Calu3 (cell line): ENCODE measurements around the gene MBNL2. TPM values are rescaled to one million over a fixed set of nuclear protein-coding genes. Genes with fewer than 3 reads are reported as not detected.

Source experiments
- BruUV-seq: library from RNA; stranded (reverse); fragments of 400-500 nt; replicated peaks from 2 replicates; lab custom pipeline; 2021; lab: Mats Ljungman, UMichigan
- CTCF ChIA-PET: fragments of 300-600 bp; sonication (Branson Sonifier 250); formaldehyde crosslinking; loops from one replicate; lab custom pipeline; 2022; ENCODE audit warnings: antibody characterized with exemption; lab: Charles Lee
- DNase-seq: peaks from one replicate; pipeline ENCODE4 v3.0.0; 2022
- H3K27ac Mint-ChIP-seq: one replicate; pipeline ENCODE4 v1.8.0; 2022; ENCODE audit warnings: mixed read lengths; ENCODE audit not compliant: unreplicated experiment
- H3K27me3 Mint-ChIP-seq: one replicate; pipeline ENCODE4 v1.8.0; 2022; ENCODE audit warnings: mixed read lengths; ENCODE audit not compliant: unreplicated experiment
- H3K36me3 Mint-ChIP-seq: one replicate; pipeline ENCODE4 v1.8.0; 2022; ENCODE audit warnings: mild to moderate bottlenecking, moderate library complexity, mixed read lengths; ENCODE audit not compliant: insufficient read depth, unreplicated experiment
- H3K4me1 Mint-ChIP-seq: one replicate; pipeline ENCODE4 v1.8.0; 2022; ENCODE audit warnings: mild to moderate bottlenecking, low read depth, mixed read lengths; ENCODE audit not compliant: unreplicated experiment
- H3K4me3 Mint-ChIP-seq: one replicate; pipeline ENCODE4 v1.8.0; 2022; ENCODE audit warnings: mild to moderate bottlenecking, low read depth, moderate library complexity, mixed read lengths; ENCODE audit not compliant: unreplicated experiment
- H3K9me3 Mint-ChIP-seq: one replicate; pipeline ENCODE4 v1.8.0; 2022; ENCODE audit warnings: low read depth, mixed read lengths; ENCODE audit not compliant: unreplicated experiment
- intact Hi-C: fragments of 100-400 bp; cut with micrococcal nuclease; formaldehyde crosslinking; loops from one replicate; pipeline ENCODE4 v1.10.0; 2022; ENCODE audit not compliant: unreplicated experiment
- total RNA-seq: library from RNA; stranded (reverse); gene quantifications from 2 replicates; pipeline ENCODE4 v1.2.3, GENCODE V29; 2022
- TF ChIP-seq, protein P1 (sequence below): fragments of 200-600 bp; IDR thresholded peaks from one replicate; pipeline ENCODE4 v1.8.0; 2022; ENCODE audit warnings: antibody characterized with exemption; ENCODE audit not compliant: unreplicated experiment

The MBNL2 gene
- total RNA-seq, 1 experiment from 2014 or later, result 37.1 TPM

DNA sequence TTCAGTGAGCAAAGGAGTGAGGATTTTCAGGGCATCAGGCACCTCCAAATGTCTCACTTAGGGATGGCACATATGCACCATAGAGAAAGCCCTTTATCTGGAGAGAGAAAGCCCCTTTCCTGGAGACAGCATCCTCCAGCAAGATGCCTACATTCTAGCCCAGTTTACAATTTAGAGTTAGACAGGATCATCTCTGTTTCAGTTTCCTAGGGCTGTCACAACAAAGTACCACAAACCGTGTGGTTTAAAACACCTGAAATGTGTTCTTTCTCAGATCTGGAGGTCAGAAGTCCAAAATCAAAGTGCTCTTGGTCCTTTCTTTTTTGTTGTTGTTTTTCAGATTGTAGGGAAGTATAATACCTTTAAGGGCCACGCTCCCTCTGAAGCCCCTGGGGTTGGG, 61.8 kb downstream of the MBNL2 start:
- no peak overlapping the region for H3K27ac Mint-ChIP-seq
- H3K4me1 Mint-ChIP-seq, result peaks cover 35% of the 10 kb centered on the region
- no peaks in the 10 kb centered on the region for H3K9me3 Mint-ChIP-seq
- DNase-seq, result no peak
- intact Hi-C loops, result no loop called here
- TF ChIP-seq, protein P1, sequence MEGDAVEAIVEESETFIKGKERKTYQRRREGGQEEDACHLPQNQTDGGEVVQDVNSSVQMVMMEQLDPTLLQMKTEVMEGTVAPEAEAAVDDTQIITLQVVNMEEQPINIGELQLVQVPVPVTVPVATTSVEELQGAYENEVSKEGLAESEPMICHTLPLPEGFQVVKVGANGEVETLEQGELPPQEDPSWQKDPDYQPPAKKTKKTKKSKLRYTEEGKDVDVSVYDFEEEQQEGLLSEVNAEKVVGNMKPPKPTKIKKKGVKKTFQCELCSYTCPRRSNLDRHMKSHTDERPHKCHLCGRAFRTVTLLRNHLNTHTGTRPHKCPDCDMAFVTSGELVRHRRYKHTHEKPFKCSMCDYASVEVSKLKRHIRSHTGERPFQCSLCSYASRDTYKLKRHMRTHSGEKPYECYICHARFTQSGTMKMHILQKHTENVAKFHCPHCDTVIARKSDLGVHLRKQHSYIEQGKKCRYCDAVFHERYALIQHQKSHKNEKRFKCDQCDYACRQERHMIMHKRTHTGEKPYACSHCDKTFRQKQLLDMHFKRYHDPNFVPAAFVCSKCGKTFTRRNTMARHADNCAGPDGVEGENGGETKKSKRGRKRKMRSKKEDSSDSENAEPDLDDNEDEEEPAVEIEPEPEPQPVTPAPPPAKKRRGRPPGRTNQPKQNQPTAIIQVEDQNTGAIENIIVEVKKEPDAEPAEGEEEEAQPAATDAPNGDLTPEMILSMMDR, result no peak
- CTCF ChIA-PET, result no interaction called here
- no peak overlapping the region for H3K4me3 Mint-ChIP-seq
- BruUV-seq, result no TSS peak
- no peaks in the 10 kb centered on the region for H3K27me3 Mint-ChIP-seq
- peaks cover 12% of the 10 kb centered on the region for H3K36me3 Mint-ChIP-seq

DNA sequence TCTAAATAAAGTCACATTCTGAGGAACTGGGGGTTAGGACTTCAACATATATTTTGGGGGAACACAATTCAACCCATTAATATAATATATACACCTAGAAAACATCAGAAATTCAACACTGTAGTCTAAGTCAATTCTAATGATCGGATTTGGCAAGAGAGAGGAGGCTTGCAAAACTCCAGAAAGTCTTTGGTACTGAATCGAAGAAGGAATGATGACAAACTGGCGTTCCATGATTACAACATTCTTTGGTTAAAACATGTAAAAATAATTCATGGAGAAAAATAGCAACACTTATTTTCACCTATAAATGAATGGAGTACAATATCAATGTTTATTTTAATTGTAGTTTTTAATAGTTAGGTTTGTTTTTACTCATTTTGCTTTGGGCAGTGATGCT, 62.4 kb downstream of the MBNL2 start:
- no peak overlapping the region for H3K27ac Mint-ChIP-seq
- intact Hi-C loops, result no loop called here
- TF ChIP-seq, protein P1, result no peak
- H3K4me1 Mint-ChIP-seq, result peaks cover 35% of the 10 kb centered on the region
- H3K4me3 Mint-ChIP-seq, result no peak overlapping the region
- no peaks in the 10 kb centered on the region for H3K27me3 Mint-ChIP-seq
- peaks cover 12% of the 10 kb centered on the region for H3K36me3 Mint-ChIP-seq
- no peaks in the 10 kb centered on the region for H3K9me3 Mint-ChIP-seq
- BruUV-seq, result no TSS peak
- DNase-seq, result no peak
- CTCF ChIA-PET, result no interaction called here

DNA sequence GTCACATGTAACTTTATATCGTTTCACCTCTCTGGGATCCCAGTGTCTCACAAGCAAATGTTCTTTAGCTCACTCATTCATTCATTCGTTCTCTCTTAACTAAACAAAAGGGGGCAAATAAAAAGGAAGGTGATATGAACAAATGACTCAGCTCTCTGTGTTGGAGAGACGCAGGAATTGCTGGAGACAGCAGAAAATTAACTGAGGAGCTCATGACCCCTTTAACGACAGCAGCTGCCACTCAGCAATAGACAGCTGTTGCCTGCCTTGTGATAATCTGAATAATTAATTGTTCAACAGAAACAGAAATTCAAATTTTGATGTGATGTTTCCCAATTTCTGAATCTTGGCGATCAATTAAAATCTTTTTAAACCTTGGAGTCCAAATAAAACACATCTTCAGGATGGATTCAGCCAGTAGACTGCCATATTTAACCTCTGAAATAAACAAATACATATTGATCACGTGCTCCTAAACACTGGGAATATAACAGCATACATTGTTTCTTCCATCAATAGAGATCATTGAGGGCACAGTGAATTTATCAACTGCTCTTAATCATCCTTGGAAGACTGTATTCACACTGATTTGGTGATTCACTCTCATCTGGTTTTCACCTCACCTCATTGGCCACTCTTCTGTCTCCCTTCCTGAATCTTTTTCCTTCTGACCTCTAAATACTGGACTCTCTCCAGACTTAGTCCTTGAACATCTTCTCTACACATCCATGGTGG, 63.3 kb downstream of the MBNL2 start:
- intact Hi-C loops, result no loop called here
- Mint-ChIP-seq H3K36me3 (peaks cover 12% of the 10 kb centered on the region), H3K4me1 (peaks cover 34% of the 10 kb centered on the region), H3K9me3 (no peaks in the 10 kb centered on the region), H3K4me3 (no peak overlapping the region), H3K27me3 (no peaks in the 10 kb centered on the region), H3K27ac (no peak overlapping the region)
- no TSS peak for BruUV-seq
- TF ChIP-seq, protein P1, result no peak
- CTCF ChIA-PET, result no interaction called here
- DNase-seq, result no peak

DNA sequence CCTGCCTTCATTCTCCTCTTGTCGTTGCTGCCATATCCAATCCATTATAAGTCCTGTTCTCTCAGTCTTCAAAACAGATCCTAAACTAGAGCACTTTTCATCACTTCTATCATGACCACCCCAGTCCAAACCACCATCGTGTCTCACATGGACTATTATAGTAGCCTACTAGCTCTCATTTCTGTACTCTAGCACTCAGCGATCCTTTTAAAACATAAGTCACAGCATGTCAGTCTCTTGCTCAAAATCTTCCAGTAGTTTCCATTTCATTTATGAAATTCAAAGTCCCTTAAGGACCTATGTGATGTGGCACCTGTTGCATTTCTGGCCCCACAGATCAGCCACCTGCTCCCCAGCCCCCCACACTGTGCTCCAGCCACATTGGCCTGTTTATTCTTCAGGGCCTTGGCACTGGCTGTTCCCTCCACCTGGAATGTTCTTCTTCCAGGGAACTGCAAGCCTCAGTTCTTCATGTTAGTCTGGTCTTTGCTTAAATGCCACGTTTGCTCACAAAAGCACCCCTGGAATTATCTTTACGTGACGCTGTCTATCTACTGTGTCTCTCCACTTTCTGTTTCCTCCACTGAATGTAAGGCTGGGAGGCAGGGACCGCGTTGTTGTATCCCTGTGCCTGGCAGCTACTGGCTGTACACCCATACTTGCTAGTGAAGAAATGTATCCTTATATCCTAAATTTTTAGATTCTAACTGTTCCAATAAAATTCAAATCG, 64.3 kb downstream of the MBNL2 start:
- no TSS peak for BruUV-seq
- TF ChIP-seq, protein P1, result no peak
- intact Hi-C loops, result no loop called here
- DNase-seq, result no peak
- no peaks in the 10 kb centered on the region for H3K27me3 Mint-ChIP-seq
- no peak overlapping the region for H3K27ac Mint-ChIP-seq
- CTCF ChIA-PET, result no interaction called here
- H3K4me3 Mint-ChIP-seq, result no peak overlapping the region
- H3K9me3 Mint-ChIP-seq, result no peaks in the 10 kb centered on the region
- H3K36me3 Mint-ChIP-seq, result peaks cover 17% of the 10 kb centered on the region
- peaks cover 27% of the 10 kb centered on the region for H3K4me1 Mint-ChIP-seq
